Tibial nerve (tissue), 4 donors: ENCODE data around the gene ZNF32. TPM values are rescaled to one million over a fixed set of nuclear protein-coding genes. Genes with fewer than 3 reads are reported as not detected.

Experiments
- DNase-seq, 2 donors: peaks; one replicate each; pipeline ENCODE4 v3.0.0-alpha.2; 2019; ENCODE audit warnings: low spot score in 2 of 2
- H3K27ac ChIP-seq, 4 donors: fragments of 200-600 bp; sonication (generic) in 3 of 4; one replicate each; pipeline ENCODE4 v1.5.1; 2017 to 2019; ENCODE audit warnings: mild to moderate bottlenecking in 1 of 4
- H3K27me3 ChIP-seq, 2 donors: fragments of 200-600 bp; sonication (generic) in 1 of 2; one replicate each; pipeline versions ENCODE4 v1.5.1 to v1.6.0; 2017 to 2019
- H3K36me3 ChIP-seq, 3 donors: fragments of 200-600 bp; sonication (generic); one replicate each; pipeline ENCODE4 v1.5.1; 2018 to 2019
- H3K4me1 ChIP-seq, 4 donors: fragments of 200-600 bp; sonication (generic) in 3 of 4; one replicate each; pipeline ENCODE4 v1.5.1; 2017 to 2019
- H3K4me3 ChIP-seq, 4 donors: fragments of 200-600 bp; sonication (generic) in 3 of 4; one replicate each; pipeline ENCODE4 v1.5.1; 2017 to 2019; ENCODE audit warnings: mild to moderate bottlenecking in 1 of 4, moderate library complexity in 1 of 4
- H3K9me3 ChIP-seq, 4 donors: fragments of 200-600 bp; sonication (generic) in 3 of 4; one replicate each; pipeline ENCODE4 v1.5.1; 2017 to 2019
- CTCF ChIP-seq, 5 experiments: fragments of 200-600 bp in 3 of 5; fragments of 450-650 bp in 2 of 5; sonication (generic) in 3 of 5; IDR thresholded peaks; one replicate each; pipeline ENCODE4 v1.5.1; 2016 to 2019; ENCODE audit warnings: antibody characterized with exemption in 5 of 5, mild to moderate bottlenecking in 3 of 5, moderate library complexity in 2 of 5
- EP300 ChIP-seq, 2 donors: sonication (generic); formaldehyde crosslinking; IDR thresholded peaks; one replicate each; pipeline ENCODE4 v1.6.1; 2017; ENCODE audit warnings: antibody characterized with exemption in 2 of 2, mild to moderate bottlenecking in 1 of 2
- POLR2A ChIP-seq, 2 donors: fragments of 450-650 bp; IDR thresholded peaks; one replicate each; pipeline ENCODE4 v1.6.1; 2017; ENCODE audit warnings: antibody characterized with exemption in 2 of 2, mild to moderate bottlenecking in 2 of 2, moderate library complexity in 2 of 2
- WGBS, 2 donors: methylation state at CpG; one replicate each; pipeline ENCODE4 v1.1.5; 2018; 5-methylcytosine and 5-hydroxymethylcytosine counted together
- total RNA-seq, 4 donors: library from RNA; depleted of rRNA; stranded (reverse); fragments of >200 nt; gene quantifications; one replicate each; pipeline ENCODE4 v1.1.0, GENCODE V29; 2016

The ZNF32 gene
- total RNA-seq, 4 donors from 2014 or later: 33.6 to 66.1 (median 52.5) TPM

DNA sequence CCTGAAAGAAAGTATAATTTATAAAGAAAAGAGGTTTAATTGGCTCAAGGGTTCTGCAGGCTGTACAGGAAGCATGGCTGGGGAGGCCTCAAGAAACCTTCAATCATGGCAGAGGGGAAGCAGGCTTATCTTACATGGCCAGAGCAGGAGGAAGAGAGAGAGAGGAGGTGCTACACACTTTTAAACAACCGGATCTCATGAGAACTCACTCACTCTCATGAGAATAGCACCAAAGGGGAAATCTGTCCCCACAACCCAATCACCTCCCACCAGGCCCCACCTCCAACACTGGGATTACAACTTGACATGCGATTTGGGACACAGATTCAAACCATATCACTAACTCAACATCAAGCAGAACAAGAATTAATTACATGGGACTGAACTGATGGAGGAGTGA lies 49.3 kb downstream of the ZNF32 start:
- no peak overlapping the region for H3K27ac ChIP-seq
- TF ChIP-seq POLR2A (IDR thresholded peaks at IDR 0.05) (no peak), EP300 (IDR thresholded peaks at IDR 0.05) (no peak)
- H3K4me3 ChIP-seq: no peak overlapping the region
- no peaks in the 10 kb centered on the region for H3K9me3 ChIP-seq
- H3K36me3 ChIP-seq: no peaks in the 10 kb centered on the region
- H3K27me3 ChIP-seq: no peaks in the 10 kb centered on the region
- WGBS, 2 donors: 68 to 69% methylated on average over 2 of the region's 2 CpGs
- DNase-seq: no peak
- H3K4me1 ChIP-seq: peaks cover 0 to 20% (median 3%) of the 10 kb centered on the region in 4 donors

- no peaks in the 10 kb centered on the region for H3K27me3 ChIP-seq
- TF ChIP-seq EP300 (IDR thresholded peaks at IDR 0.05) (no peak), POLR2A (IDR thresholded peaks at IDR 0.05) (no peak), CTCF (IDR thresholded peaks at IDR 0.05) (no peak)
- no peak overlapping the region for H3K27ac ChIP-seq
- WGBS, 2 donors: 62 to 70% methylated on average over 2 of the region's 2 CpGs
- H3K9me3 ChIP-seq: no peaks in the 10 kb centered on the region
- no peak overlapping the region for H3K4me3 ChIP-seq
- H3K36me3 ChIP-seq: no peaks in the 10 kb centered on the region
- H3K4me1 ChIP-seq: peaks cover 0 to 20% (median 3%) of the 10 kb centered on the region in 4 donors
- DNase-seq: no peak
These were observed 50.2 kb downstream of the ZNF32 start for GRCh38 chr10:43598446-43598845.

DNA sequence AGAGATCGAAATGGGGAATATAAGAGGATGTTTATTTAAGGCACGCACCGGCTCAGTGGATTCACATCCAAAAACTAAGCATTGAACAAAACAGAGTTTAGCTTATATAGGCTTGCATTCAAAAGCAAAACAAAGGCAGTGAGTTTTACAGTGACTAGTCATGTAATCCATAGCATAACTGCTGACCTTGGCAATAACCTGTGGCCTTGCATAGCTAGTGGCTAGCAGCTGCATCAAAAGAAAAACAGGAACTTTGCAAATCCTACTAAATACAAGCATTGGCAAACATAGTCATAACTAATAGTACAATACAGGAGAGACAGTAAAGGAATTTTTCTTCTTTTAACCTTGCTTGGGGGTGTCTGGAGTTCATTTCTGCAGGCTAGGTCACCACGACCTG lies 52.1 kb downstream of the ZNF32 start:
- H3K4me1 ChIP-seq: peaks cover 0 to 20% (median 3%) of the 10 kb centered on the region in 4 donors
- 56 to 69% methylated on average over 4 of the region's 4 CpGs for WGBS, 2 donors
- no peak for TF ChIP-seq POLR2A (IDR thresholded peaks at IDR 0.05)
- no peak for TF ChIP-seq EP300 (IDR thresholded peaks at IDR 0.05)
- TF ChIP-seq CTCF (IDR thresholded peaks at IDR 0.05): no peak
- no peak overlapping the region for H3K27ac ChIP-seq
- DNase-seq: no peak
- no peaks in the 10 kb centered on the region for H3K36me3 ChIP-seq
- H3K9me3 ChIP-seq: peaks cover 0 to 2% (median 0%) of the 10 kb centered on the region in 4 donors
- no peak overlapping the region for H3K4me3 ChIP-seq
- H3K27me3 ChIP-seq: no peaks in the 10 kb centered on the region

DNA sequence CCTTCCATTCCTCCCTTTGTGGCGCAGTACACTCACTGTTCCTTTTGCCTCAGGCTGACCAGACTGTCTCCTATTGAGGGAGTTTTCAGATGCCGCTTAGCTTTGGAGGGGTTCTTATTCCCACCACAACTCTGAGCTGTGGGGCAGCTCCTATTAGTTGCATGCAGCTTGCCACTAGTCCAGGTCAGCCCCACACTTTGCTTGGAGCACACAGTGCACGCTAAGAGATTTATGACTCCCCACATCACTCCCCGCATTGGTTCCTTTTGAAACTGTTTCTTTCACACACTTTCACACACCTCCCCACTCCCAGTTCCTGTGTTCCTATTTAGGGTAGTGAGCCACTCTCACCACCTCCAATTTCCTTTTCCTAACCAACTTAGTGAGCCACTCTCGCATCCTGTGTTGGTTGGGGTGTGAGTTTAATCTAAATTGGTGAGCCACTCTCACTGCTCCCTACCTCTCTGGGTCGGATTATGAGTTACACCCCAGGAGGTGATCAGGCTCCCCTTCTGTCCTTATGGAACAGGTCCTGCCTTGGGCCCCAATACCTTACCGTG lies 52.9 kb downstream of the ZNF32 start:
- Histone ChIP-seq H3K36me3 (no peaks in the 10 kb centered on the region), H3K27ac (no peak overlapping the region), H3K4me1 (peaks cover 0 to 20% (median 3%) of the 10 kb centered on the region in 4 donors), H3K27me3 (no peaks in the 10 kb centered on the region), H3K9me3 (peaks cover 0 to 6% (median 0%) of the 10 kb centered on the region in 4 donors), H3K4me3 (peak overlapping the region in 1 of 4 donors; percentile 36)
- TF ChIP-seq POLR2A (IDR thresholded peaks at IDR 0.05) (no peak), CTCF (IDR thresholded peaks at IDR 0.05) (no peak)
- WGBS, 2 donors: 50 to 57% methylated on average over 7 of the region's 7 CpGs
- no peak for DNase-seq

DNA sequence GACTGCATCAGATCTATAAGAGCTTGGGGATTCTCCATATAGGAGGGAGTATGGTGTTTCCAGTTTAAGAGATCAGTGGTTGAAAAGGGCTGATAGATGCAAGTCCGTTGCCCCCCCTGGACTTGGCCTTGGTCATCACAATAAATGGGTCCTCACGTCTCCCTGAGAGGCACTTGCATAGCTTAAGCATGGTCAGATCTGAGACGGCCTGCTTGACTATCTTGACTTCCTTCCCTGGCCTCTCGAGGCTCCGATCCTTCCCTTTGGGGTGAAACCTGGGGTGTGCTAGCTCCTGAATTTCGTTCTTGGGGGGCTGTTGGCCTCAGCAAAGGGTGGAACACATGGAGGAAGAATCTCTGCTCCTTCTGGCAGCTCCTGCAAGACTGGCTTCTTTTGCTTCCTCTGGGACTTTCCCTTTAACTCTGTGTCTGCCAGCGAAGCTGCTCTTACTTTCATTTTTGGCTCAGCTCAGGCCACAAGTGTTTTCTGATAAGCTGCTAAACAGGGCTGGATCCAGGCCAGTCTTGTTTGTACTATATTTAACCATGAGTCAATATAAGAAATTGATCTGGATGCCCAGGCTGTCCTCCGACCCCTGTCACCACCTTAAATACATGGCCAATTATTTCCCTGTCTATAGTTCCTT lies 53.6 kb downstream of the ZNF32 start:
- no peaks in the 10 kb centered on the region for H3K36me3 ChIP-seq
- no peak overlapping the region for H3K27ac ChIP-seq
- peak overlapping the region in 3 of 4 donors; percentile 14 to 36 (median 33) for H3K4me3 ChIP-seq
- H3K27me3 ChIP-seq: no peaks in the 10 kb centered on the region
- 24 to 26% methylated on average over 7 to 8 of the region's 8 CpGs for WGBS, 2 donors
- no peak for DNase-seq
- peaks cover 0 to 6% (median 0%) of the 10 kb centered on the region in 4 donors for H3K9me3 ChIP-seq
- no peak for TF ChIP-seq CTCF (IDR thresholded peaks at IDR 0.05)
- TF ChIP-seq POLR2A (IDR thresholded peaks at IDR 0.05): no peak
- peaks cover 0 to 20% (median 3%) of the 10 kb centered on the region in 4 donors for H3K4me1 ChIP-seq

Other genes starting within 250 kb of the ZNF32 start
- gene HNRNPF, start 239.7 kb downstream of the ZNF32 start, total RNA-seq: 100 to 1,000 TPM; 112 to 136 (median 134) TPM
- gene ZNF487, start 211.8 kb downstream of the ZNF32 start, total RNA-seq: 10 to 100 TPM in 3 of 4 donors, 1 to 10 TPM in 1; 7.3 to 23.7 (median 18.3) TPM
- 1 to 10 TPM; 3.1 to 6.5 (median 4.2) TPM for gene ZNF239, start 74.3 kb downstream of the ZNF32 start, total RNA-seq
- gene ZNF485, start 42.4 kb downstream of the ZNF32 start, total RNA-seq: 1 to 10 TPM; 2.4 to 9.6 (median 6.9) TPM